ENCODE data around the gene ABCD2.

DNA sequence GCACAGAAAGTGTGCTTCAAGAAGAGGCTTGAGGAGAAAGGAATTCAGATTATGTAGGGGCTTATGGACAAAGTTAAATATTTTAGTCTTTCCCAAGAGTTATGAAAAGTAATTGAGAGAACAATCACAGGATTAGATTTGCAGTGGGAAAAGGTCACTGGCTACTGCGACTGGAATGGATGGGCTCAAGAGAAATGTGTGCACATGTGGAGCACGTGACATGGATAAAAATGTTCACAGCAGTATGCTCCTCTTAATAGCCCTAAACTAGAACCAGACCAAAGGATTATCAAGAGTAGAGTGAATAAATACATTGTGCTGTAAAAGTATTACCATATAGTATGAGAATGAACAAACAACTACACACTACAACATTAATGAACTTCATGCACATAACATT lies 78.1 kb downstream of the ABCD2 start:
- TF ChIP-seq, protein P1, sequence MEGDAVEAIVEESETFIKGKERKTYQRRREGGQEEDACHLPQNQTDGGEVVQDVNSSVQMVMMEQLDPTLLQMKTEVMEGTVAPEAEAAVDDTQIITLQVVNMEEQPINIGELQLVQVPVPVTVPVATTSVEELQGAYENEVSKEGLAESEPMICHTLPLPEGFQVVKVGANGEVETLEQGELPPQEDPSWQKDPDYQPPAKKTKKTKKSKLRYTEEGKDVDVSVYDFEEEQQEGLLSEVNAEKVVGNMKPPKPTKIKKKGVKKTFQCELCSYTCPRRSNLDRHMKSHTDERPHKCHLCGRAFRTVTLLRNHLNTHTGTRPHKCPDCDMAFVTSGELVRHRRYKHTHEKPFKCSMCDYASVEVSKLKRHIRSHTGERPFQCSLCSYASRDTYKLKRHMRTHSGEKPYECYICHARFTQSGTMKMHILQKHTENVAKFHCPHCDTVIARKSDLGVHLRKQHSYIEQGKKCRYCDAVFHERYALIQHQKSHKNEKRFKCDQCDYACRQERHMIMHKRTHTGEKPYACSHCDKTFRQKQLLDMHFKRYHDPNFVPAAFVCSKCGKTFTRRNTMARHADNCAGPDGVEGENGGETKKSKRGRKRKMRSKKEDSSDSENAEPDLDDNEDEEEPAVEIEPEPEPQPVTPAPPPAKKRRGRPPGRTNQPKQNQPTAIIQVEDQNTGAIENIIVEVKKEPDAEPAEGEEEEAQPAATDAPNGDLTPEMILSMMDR (IDR thresholded peaks at IDR 0.05 in 4 of 5, conservative IDR thresholded peaks at IDR 0.05 in 1 of 5) = no peak
- TF ChIP-seq POLR2A (IDR thresholded peaks at IDR 0.05) = no peak
